Vagina (tissue), 2 donors: ENCODE measurements around the gene JCAD.

Source experiments
- CTCF ChIP-seq, 3 experiments: fragments of 450-650 bp in 2 of 3; fragments of 200-600 bp in 1 of 3; sonication (generic) in 1 of 3; IDR thresholded peaks; one replicate each; pipeline ENCODE4 v1.5.1; 2017 to 2019; ENCODE audit warnings: antibody characterized with exemption in 3 of 3, mild to moderate bottlenecking in 2 of 3, moderate library complexity in 2 of 3
- POLR2A ChIP-seq, 2 donors: fragments of 450-650 bp; IDR thresholded peaks; one replicate each; pipeline ENCODE4 v1.6.1; 2017; ENCODE audit warnings: antibody characterized with exemption in 2 of 2, mild to moderate bottlenecking in 2 of 2, moderate library complexity in 2 of 2
- POLR2AphosphoS5 ChIP-seq, 2 donors: sonication (generic); formaldehyde crosslinking; IDR thresholded peaks; one replicate each; pipeline ENCODE4 v1.9.0; 2017; ENCODE audit warnings: antibody characterized with exemption in 2 of 2, mild to moderate bottlenecking in 2 of 2, low read depth in 1 of 2; ENCODE audit not compliant: insufficient read depth in 1 of 2

GRCh38 chr10:30043476-30044270, 15.7 kb downstream of the JCAD start:
- TF ChIP-seq CTCF (IDR thresholded peaks at IDR 0.05) (no peak), POLR2A (IDR thresholded peaks at IDR 0.05) (no peak), POLR2AphosphoS5 (IDR thresholded peaks at IDR 0.05; ENCODE audit: insufficient read depth in 1 of 2, low read depth in 1 of 2) (no peak)
